Lower leg skin (tissue), 3 donors: ENCODE data around the gene TRAPPC2B.

Experiments used
- POLR2A ChIP-seq, 2 donors: fragments of 450-650 bp; IDR thresholded peaks; one replicate each; pipeline ENCODE4 v1.6.1; 2016 to 2017; ENCODE audit warnings: antibody characterized with exemption in 2 of 2, mild to moderate bottlenecking in 1 of 2, moderate library complexity in 1 of 2
- TF ChIP-seq, protein P1 (sequence below), 3 donors: fragments of 450-650 bp; IDR thresholded peaks; one replicate each; pipeline ENCODE4 v1.5.1; 2016; ENCODE audit warnings: antibody characterized with exemption in 3 of 3, mild to moderate bottlenecking in 3 of 3, moderate library complexity in 2 of 3

DNA sequence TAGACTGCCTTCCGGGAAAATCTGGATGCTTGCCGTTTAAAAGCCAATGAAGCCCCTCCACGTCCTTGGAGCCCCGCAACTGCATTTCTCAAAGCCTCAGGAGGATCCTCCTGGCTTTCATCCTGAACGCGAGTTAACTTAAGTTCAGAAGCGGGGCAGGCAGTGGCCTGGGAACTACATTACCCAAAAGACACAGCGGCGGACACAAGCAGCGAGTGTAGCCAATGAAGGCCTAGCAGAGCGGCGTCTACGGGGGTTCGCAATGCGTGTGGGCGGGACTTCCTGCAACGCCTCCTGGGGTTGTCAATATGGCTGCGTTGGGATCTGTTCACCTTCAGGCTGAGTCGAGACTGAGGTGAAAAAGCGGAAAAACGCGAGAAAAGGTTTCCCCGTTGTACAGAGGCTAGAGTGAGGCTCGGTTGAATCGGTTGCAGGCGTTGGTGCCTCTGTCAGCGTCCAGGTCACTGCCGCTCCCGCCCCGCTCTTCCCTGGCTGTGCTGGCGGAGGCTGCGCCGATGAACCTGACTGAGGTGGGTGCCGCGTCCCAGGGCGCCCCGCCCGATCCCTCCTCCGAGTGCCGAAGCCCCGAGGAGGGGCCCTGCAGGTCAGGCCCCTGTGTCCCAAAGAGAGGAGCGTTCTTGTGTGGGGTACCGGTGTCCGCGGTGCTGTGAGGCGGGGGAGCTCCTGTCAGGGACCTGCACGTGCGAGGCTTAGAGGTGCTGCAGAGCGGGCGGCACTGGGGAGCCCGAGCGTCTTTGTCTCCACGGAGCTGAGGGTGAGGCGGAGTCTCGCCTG, 47.7 kb downstream of the TRAPPC2B start, which contains the start of gene ZNF17:
- TF ChIP-seq POLR2A (IDR thresholded peaks at IDR 0.05), result no peak
- TF ChIP-seq, protein P1, sequence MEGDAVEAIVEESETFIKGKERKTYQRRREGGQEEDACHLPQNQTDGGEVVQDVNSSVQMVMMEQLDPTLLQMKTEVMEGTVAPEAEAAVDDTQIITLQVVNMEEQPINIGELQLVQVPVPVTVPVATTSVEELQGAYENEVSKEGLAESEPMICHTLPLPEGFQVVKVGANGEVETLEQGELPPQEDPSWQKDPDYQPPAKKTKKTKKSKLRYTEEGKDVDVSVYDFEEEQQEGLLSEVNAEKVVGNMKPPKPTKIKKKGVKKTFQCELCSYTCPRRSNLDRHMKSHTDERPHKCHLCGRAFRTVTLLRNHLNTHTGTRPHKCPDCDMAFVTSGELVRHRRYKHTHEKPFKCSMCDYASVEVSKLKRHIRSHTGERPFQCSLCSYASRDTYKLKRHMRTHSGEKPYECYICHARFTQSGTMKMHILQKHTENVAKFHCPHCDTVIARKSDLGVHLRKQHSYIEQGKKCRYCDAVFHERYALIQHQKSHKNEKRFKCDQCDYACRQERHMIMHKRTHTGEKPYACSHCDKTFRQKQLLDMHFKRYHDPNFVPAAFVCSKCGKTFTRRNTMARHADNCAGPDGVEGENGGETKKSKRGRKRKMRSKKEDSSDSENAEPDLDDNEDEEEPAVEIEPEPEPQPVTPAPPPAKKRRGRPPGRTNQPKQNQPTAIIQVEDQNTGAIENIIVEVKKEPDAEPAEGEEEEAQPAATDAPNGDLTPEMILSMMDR (IDR thresholded peaks at IDR 0.05), result no peak
